Activated T-cell treated with anti-CD3 and anti-CD28 coated beads for 1 hour (primary cell): ENCODE results near the gene HES1.
"Not testable (repeated sequence)": the region's sequence is repeated elsewhere in the genome, so short reads cannot be mapped to it uniquely, and the experiment has no call there.

Experiments used
- DNase-seq: peaks from one replicate; pipeline ENCODE4 v3.0.0-alpha.2; 2020; ENCODE audit warnings: low read depth

HES1 gene

GRCh38 chr3:194128202-194128918 is 7.6 kb upstream of the HES1 start:
- DNase-seq: no peak

DNA sequence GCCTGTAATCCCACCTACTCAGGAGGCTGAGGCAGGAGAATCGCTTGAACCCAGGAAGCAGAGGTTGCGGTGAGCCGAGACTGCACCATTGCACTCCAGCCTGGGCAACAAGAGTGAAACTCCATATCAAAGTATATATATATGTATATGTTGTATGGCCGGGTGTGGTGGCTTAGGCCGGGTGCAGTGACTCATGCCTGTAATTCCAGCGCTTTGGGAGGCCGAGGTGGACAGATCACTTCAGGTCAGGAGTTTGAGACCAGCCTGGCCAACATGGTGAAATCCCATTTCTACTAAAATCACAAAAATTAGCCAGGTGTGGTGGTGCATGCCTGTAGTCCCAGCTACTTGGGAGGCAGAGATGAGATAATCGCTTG is 7.0 kb upstream of the HES1 start:
- not testable (repeated sequence) for DNase-seq

- no peak for DNase-seq
These were observed 6.3 kb upstream of the HES1 start for GRCh38 chr3:194129581-194130133.

DNA sequence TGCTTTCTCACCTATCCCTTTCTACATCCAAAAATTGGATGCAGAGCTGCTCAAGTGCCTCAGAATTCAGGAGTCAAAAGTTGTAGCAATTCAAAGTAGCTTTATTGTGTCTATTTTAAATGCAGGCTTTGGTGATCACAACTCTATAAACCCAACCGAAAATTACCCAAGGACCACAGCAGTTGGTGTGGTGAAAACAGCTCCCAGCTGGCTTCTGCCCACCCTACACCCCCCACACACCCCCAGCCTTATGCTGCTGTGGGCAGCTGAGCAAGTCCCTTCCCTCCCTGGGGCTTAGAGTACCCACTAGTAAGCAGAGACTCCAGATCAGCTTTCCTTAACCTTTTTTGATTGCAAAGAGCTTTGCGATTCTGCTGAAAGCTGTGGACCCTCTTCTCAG is 5.8 kb upstream of the HES1 start:
- DNase-seq: no peak

- no peak for DNase-seq
These were observed 5.0 kb upstream of the HES1 start for GRCh38 chr3:194130807-194131589.

DNA sequence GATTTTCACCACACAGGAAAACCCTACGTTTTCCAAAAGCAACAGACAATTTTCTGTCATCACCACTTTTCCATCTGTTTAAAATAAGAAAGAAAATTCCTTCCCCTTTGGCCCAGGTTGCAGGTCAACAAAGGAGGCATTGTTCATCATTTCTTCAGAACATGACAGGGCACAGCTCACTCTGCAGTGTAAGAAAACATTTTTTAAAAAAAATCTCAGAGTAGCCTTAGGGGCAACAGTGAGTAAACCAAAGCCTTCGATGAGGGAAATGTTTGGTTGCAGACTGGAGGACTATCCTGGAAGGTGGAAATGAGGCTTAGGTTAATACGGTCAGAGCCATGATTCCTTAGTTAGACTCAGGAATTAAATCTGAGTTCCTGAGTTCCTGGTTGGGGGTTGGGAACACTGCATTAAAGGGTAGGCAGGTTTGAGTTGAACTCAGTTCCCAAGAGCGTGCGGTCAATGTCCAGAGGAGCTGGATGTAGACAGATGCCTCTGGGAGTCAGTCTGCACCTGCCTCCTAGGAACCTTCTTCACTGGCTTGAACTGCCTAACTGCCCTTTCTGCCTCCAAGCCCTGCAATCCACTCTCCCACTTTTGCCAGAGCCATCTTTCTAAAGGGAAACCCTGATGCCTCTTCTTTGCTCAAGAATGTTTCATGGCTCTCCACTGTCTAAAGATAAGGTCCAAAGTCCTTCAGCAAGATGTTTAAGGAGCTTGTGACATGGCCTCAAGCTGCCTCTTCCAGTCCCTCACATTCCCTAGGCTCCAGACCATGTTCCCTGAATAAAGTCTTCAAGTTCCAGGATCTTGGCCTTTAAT is 3.3 kb upstream of the HES1 start:
- no peak for DNase-seq

GRCh38 chr3:194133661-194134230 is 2.2 kb upstream of the HES1 start:
- no peak for DNase-seq

- DNase-seq: no peak
These were observed 1.7 kb upstream of the HES1 start for GRCh38 chr3:194134231-194134756.

DNA sequence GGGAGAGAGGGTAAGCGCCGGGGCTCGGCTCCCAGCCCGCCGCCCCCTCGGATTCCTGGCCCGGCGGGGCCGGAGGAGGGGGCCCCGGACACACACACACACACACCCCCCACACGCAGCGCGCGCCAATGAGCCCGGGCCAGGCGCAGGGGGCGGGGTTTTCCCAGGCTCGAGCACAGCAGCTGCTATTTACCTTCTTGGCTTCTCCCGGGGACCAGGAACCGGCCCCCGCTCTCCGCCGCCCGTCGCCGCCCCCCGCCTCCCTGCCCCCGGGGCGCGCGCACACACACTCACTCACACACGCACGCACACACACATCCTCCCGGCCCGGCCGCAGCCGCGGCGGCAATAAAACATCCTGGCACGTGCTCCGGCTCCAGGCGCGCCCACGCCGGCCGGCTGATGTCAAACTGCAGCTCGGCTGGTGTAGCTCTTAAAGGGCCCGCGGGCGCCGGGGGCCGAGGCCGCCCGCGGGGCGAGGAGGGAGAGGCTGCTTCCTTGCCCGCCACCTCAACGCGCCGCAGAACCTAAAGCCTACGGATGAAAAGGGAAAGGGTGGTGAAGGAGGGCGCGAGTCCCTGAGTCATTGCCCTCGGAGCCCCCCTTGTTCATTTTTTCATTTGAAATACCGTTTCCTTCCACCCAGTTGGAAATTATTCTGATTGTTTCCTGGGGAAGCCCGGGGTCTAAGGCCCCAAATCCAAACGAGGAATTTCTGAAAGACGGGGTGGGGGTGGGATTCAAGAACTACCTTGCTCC is 1.0 kb upstream of the HES1 start:
- DNase-seq: peak; percentile 65

DNA sequence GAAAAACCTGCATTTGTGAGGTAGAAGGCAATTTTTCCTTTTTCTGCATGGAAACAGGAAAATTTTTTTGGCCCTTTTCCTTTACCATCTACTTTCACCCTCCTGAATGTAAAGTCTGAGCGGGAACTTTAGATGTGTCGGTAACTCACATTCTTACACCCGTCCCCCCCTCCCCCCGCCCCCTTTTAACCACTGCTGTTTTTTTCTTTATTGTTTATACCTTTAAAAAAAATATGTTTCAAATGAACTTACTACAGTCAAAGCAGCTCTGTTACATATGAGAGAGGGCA is 487 bp upstream of the HES1 start:
- no peak for DNase-seq

DNA sequence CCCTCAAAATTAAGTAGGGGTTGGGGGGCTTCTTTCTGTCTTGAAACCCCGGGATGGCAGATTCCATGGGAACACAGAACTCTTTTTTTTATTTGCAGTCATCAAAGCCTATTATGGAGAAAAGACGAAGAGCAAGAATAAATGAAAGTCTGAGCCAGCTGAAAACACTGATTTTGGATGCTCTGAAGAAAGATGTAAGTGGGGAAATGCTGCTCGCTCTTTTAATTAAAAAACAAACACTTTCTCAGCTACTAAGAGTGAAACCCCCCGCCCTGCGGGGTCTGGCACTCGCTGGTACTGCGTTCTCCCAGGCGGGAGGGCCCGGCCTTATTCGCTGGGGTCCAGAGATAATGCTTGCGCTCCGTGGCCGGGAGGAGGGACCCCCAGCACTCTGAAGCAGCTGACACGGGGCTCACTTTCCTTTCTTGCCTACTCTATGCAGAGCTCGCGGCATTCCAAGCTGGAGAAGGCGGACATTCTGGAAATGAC is 615 bp downstream of the HES1 start:
- DNase-seq: no peak

DNA sequence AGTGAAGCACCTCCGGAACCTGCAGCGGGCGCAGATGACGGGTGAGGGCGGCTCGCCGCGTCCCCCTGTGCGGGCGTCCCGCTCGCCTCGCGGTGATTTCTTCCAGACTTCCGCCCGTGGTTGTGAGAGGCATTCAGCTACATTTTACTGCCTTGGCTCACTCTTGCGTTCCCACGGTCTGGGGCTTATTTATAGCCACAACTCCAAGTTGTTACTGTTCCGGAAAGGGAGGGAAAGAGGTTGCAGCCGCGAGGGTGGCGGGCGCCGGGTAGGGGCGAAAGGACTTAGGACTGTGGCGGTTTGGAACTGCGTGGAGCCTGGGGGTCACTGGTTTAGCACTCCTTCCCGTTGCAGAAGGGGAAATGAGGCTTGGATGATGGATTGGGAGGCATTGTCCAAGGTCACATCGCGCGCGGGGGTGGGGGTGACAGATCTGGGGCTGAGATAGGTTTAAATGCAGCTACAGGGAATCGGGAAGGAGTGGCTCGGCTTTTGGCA is 1.1 kb downstream of the HES1 start:
- no peak for DNase-seq

- peak; percentile 24 for DNase-seq
These were observed 1.8 kb downstream of the HES1 start for GRCh38 chr3:194137506-194138474.

DNA sequence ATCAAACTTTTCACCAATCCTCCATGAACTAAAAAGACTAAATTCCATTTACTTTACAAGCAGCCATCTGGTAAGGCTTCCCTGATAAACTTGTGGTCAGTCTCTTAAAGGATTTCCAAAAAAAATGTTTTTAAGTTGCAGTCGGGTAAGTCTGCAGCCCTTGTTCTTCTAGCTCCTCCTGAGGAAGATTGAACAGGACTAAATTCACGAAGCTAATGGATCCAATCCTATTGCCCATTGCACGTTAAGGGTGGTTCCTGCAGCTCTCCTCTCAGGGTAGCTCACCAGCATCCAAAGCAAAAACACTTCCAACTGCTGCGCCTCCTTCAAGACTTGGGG is 2.8 kb downstream of the HES1 start:
- no peak for DNase-seq

- DNase-seq: no peak
These were observed 3.3 kb downstream of the HES1 start for GRCh38 chr3:194139071-194139813.

DNA sequence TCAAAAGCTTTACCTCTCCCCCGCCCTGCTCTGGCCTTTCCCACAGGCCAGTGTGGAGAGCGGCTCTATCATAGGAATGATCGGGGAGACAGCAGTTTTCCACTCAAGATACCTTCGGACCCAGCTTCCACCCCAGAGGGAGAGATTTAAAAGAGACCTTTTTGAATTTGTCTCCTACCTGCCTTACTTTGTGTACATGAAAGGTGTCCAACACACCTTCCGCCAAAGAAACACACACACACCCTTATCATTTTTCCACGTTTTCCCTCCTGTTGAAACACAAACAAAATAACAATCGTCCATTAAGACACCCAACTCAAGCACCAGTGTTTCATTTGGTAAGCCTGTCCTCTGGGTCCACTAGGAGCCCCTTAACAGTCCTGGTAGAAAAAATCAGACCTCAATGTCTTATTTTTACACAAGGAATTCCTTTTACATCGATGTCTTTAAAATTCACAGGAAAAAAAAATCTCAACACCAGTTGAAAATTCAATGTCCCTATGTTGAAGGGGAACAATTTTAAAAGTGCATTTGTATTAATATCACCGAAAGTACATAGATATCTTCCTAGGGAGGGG is 4.0 kb downstream of the HES1 start:
- DNase-seq: no peak

DNA sequence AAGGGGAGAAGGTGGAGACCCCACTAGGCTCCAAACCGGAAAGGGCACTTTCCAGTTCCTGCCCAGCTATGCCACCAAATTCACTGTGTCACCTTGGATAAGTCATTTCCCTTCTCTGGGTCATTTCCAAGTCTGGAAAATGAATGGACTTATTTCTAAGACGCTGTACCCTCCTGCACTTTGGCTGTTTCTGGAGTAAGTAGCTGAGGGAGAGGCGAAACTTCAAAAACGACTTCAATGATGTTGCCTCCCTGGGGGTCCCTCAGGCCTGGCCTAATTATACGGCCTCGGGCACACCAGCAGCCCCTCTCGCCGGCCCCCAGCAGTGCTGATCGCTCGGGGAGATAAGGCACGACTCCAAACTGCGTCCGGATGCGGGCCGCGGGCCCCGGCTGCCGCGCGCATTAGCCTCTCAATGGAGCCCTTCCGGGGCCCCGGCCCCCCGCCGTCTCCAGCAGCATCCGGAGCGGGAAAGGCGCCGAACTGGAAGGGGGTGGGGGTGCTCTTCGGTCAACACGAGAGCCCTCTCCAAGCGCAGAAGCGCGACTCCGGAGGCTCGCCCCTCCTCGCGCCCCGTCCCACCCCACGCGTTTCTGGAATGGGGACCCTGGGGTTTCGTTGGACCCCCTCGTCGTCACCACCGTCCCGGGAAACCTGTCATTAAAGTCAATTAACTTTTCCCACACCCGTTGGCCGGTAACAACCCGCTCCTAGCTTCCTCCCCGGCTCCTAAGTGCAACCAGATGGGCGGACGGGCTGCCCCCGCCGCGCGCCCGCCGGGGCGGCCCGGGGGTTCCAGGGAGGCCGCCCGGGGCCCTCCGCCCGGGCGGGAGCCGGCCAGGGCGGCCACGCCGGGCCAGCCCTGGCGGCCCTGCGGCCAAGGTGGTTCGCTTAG is 4.8 kb downstream of the HES1 start:
- no peak for DNase-seq
